ENCODE measurements around the gene ALDOA.
A peak's percentile ranks its signal among the peaks of the same experiment; 100 is the strongest.

The ALDOA gene

DNA sequence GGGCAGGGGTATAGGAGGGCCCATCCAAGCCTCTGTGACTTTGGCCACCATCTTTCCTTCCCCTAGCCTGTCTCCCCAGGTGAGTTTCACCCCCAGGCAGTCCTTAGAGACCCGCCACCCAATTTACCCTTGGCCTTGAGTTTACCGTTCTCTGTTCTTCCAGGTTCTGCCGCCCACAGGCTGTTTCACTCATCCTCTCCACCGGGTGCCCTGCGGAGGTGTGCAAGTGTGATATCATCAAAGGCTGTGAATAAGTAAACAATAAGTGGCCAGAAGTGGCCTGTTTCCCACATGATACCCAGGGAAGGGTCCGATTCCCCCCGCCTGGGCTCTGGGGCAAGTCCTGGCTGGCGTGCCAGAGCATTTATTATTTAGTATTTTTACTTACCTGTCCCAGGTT is 19.4 kb upstream of the ALDOA start:
- DNase-seq = no peak

DNA sequence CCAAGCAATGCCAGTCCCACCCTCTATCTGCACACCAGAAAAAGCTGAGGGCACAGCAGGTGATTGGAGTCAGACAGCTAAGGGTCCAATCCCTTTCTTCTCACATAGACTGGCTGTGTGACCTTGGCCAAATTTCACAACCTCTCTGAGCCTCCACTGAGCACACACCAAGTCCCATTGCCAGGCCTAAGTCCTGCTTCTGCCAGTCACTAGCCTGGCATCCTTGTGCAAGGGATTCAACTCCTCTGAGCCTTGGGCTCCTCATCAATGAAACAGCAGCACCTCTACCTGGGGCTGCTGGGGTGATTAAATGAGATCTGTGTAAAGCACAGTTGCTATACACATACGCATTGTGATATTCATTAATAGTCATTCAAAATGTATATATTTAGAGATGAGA is 19.0 kb upstream of the ALDOA start:
- no peak for DNase-seq

DNA sequence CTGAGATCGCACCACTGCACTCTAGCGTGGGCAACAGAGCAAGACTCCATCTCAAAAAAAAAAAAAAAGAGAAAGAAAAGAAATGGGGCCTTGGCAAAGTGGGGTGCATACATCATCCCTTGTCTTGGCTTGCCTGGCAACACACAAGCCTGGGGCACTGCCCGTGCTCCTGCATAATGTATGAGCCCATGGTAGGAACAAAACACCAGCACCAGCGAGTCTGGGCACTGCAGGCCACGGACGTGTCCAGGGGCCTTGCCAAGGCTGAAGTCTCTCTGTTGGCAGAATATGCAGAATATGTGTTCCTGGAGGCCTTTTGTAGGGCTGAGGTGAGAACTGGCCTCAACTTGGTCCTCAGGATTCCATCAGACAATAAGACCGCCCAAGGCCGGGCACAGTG is 15.7 kb upstream of the ALDOA start:
- no peak for DNase-seq

DNA sequence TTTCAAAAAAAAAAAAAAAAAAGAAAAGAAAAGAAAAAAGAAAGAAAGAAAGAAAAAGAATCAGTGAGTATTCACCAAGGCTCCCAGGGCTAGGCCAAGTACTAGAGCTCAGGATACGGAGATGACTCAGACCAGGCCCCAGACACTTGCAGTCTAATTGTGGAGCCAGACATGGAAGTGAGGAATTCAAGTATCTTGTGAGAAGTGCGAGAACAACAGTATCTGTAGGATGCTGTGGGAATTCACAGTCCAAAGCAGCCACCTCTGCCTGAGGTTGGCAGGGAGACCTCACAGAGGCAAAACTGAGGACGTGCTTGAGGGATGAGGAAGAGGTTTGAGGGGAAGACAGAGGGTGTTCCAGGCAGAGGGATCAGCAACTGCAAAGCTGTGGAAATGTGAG is 14.0 kb upstream of the ALDOA start:
- DNase-seq = no peak

DNA sequence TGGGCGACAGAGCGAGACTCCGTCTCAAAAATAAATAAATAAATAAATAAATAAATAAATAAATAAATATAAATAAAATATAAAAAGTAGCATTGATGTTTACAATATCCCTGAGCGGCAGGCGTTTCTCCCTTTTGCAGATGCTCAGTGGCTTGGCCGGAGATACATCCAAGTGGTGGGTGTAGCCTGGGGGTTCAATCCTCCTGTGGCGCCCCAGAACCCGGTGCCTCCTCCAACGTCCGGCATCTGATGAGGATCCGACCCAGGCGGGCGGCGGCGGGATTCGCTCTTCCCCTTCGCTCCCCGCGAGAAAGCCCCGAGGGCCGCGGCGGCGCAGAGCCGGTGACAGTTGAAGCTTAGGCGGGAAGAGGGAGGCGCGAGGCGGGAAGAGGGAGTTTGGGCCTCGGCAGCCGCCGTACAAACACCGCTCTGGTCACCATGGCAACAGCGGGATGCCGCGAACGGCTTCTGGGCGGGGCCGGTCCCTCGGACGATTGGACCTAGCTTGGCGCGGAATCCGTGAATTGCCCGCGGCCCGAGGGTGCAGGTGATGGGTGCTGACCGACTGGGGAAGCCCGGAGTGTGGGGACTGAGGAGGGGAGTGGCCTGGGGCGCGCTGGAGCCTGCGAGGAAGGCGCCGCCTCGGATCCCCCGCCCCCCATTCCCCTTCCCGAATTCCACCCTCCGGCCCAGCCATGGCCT is 12.7 kb upstream of the ALDOA start:
- DNase-seq = peak; percentile 81

DNA sequence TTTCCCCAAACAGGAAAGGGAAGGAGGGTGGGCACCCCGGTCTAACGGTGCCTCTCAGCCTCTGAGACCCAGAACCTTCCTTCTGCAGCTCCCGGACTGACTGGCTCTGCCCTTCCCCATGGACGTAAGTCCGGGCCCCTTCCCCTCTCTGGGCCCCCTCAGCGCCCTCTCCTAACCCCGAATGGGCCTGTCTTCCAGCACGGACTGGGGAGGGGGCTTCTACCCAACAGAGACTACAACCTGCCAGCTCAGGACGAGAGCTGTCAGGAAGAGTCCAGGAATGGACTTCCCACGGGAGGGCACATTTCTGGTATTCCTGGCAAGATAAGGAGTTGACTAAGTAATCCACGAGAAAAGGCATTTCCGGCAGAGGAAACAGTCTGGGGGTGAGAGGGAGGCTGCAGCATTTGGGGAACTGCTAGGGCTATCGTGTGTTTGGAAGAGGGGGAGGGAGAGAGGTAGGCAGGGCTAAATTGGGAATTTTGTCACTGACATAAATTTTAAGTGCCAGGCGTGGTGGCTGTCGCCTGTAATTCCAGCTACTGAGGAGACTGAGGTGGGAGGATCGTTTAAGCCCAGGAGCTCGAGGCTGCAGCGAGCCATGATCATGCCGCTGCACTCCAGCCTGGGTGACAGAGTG is 12.1 kb upstream of the ALDOA start:
- DNase-seq = no peak

DNA sequence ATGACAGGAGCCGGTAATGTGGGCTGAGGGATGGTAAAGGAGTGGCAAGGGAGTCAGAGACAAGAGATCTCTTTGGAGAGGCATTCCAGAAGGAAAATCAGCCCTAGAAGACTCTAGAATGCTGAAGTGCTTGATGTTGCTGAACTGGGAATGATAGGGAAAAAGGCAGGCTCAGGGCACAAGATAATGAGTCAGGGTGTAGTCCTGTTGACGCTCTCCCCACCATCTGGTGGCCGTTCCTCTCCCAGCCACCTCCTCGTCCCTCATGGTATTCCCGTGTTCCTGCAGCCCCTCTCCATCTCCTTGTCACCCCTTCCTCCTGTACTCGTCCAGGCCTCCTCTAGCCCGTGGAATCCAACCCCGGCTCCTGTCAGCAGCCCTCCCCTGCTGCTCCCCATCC is 11.1 kb upstream of the ALDOA start:
- DNase-seq = no peak

DNA sequence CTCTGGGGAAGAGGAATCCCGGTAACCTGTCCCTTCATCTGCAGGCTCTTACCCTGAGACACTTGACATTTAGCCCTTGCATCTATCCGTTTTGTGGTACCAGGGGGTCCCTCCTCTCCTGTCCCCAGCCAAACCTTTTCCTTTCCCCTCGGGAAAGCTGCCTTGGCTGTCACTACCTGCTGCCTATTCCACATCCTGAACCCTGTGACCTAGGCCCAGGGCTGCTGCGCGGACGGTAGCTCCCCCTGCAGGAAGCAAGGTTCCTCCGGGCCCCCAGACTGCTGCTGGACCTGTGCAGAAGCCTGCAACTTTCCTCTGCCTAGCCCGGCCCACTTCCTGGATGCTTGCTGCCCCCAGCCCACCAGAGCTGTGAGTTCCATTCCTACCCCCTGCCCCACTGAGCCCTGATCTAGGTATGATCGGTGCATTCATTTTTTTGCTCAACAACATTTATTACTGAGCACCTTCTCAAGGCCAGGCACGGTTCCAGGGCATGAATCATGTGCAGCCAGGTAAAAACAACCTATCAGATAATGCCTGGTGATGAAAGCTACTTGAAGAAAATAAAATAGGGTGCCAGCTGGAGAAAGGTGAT is 10.5 kb upstream of the ALDOA start:
- no peak for DNase-seq

DNA sequence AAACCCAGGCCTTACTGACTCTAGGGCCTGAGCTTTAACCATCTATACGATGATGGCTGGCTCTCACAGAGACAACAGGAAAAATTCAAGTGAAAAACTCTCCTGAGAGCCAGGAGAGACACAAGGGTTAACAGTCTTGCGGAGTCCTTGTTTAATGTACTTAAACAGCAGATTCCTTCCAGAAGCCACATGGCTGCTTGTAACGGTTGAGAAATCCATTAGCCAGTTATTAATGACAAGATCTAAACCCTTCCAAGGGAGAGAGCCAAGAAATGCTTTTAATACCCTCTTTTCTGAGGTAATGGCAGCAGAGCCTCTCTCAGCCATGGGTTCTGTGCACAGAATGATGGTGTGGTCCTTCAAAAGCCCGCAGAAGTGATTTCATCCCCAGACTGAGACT is 5.2 kb upstream of the ALDOA start:
- DNase-seq = no peak

DNA sequence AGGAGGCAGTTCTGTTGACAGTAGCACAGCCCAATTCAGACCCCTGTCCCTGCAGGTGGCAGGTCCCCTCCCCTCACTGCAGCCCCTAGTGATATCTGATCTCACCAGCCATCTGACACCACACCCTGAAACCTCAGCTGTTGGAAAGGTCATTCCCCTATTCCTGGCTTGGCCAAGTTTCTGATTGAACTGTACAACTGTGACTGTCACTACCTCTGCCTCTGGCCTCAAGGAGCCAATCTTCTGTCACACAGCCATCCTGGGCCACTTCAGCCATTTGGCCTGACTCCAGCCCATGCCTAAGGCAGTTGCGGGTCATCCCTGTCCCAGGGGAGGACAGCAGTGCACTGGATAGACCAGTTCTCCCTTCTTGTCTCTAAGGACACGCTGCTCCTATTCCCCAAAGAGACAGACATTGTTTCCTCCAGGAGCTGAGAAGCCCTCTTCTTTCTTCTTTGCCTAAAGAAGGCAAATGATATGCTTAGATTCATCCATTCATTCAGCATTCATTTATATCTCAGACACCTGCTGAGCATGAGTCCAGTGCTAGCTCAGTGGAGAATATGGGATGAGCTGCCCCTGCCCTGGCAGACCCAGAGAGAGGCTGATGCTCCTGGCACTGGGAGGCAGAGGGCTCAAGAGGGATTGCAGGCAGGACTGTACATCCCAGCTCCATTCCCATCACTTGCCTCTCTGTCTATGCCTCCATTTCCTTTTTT is 4.6 kb upstream of the ALDOA start:
- DNase-seq = no peak

DNA sequence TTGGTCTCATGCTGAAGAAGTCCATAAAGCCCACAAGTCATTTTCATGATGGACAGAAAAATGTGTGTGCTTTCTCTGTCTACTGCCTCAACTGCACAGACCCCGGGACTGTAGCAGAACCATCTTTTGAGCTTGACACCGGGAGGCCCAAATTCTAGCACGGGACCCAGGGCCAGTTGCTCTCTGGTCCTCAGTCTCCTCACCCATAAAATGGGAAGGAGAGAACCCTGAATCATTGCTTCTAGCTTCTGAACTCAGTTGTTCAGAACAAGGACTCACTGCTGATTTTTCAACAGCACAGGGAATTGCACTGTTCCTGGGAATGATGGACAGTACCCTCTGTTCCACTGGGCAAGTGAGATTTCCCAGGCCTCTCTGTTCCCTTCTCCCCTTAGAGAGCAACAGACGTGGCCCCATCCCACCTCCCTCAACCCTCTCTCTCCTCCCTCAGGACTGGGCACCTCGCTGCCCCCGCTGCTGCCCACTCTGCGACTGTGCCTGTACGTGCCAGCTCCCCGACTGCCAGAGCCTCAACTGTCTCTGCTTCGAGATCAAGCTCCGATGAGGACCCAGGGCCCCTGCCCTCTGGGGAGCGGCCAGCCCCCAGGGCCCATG is 2.2 kb upstream of the ALDOA start:
- no peak for DNase-seq

DNA sequence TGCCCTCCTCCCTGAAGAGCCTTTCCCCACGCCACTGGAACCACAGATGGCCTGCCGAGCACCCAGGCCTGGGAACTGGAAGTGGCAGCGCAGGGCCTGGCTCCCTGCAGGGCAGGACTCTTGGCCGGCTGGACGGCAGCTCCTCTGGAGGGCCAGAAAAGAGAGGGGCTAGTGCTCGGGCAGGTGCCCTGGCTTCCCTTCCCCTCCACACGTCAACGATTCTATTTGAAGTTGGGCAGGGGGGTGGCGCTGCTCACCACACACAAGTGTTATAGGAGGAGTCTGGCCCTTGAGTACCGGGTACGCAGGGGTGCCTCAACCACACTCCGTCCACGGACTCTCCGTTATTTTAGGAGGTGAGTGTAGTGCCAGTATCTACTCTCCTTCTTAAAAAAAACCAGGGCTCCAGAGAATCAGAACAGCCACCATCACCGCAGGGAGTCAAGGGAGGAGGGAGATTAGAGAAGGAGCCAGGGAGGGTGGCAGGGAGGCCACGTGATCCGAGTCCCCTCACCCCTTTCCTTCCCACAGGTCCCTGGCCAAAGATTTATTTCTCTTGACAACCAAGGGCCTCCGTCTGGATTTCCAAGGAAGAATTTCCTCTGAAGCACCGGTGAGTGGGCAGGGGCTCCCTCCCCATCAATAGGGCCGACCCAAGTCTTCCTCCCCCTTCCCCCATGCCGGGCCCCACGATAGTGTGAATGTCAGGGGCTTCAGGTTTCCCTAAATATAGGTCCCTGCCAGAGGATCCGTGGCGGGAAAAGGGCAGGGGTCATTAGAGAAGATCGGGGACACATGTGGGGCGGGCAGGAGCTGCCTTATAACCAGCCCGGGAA is 1.4 kb upstream of the ALDOA start:
- DNase-seq = peak; percentile 72

DNA sequence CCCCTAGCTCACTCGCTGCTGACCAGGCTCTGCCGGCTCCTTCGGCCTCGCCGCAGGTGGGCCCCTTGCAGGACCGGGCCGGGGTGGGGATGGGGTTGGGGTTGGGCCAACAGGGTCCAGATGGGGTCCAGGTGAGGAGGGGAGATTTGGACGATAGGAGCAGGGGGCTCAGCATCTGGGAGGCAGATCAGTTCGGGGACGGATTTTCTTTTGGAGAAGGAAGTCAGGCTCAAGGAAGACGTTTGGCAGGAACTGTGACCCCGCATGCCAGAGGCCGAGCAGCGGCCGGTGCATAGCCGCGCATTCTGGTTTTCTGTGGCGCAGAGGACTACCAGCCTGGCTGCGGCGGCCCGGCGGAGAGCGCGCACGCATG is 845 bp upstream of the ALDOA start:
- DNase-seq = no peak

DNA sequence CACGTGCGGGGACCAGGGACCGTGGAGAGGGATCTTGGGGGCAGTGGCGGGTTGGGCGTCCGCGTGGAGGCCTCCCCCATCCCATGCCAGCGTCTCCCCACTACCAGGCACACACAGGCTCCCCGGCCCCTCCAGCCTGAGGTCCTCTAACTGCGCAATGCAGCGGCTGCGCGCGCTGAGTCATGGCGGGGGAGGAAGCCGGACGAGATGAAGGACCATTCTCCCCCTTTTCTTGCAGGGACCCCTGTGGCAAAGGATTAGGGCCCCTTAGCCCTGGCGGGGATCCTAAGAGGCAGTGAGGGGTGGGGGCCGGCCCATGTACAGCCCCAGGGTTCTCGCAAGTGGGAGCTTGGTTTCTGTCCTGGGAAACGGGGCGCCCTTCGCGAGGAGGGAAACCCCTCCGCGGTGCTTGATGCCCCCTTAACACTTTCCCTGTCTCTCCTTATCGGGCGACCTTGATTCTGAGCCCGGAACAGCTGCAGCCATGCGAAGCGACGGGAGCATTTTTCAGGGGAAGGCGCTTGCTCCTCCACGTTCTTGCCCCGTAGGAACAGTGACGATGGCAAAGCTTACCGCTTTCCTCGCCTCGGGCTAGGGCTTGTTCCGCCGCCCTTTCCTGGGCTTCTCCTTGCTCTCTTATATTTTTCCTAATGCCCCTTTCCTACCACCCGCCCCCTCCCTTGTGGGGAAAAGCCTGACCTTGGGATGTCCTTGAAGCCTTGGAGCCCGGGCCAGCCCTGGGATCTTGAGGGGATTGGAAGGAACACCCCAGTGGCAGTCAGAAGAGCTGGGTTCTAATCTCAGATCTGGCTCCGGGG is 592 bp downstream of the ALDOA start:
- DNase-seq = no peak

DNA sequence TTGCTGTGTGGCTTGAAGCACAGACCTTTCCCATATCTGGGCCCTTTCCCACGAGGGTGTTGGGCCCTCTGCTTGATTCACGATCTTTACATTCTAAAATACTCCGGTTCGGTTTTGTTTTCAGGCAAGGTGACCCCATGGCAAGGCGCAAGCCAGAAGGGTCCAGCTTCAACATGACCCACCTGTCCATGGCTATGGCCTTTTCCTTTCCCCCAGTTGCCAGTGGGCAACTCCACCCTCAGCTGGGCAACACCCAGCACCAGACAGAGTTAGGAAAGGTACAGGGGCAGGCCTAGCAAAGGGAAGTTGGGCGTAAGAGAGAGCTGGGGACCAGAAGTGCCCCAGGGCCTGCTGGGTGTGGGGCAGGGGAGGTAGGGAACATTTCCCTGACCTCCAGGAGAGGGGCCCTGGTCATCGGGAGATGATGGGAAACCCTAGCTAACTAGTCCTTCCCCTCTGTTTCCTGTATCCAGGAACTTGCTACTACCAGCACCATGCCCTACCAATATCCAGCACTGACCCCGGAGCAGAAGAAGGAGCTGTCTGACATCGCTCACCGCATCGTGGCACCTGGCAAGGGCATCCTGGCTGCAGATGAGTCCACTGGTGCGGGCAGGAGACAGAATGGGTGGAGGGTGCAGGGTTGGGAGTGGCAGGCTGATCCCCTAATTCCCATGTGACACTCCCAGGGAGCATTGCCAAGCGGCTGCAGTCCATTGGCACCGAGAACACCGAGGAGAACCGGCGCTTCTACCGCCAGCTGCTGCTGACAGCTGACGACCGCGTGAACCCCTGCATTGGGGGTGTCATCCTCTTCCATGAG is 1.4 kb downstream of the ALDOA start:
- no peak for DNase-seq

DNA sequence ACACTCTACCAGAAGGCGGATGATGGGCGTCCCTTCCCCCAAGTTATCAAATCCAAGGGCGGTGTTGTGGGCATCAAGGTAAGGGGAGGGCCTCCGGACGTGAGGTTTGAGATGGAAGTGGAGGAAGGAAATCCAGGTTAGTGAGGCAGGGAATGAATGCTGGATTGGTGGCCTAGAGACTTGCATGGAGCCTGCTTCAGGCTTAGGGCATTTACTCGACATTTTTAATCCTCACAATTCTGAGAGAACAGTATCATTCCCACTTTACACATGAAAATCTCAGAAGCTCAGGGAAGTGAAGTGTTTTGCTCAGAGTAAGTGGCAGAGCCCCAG is 2.0 kb downstream of the ALDOA start:
- DNase-seq = no peak

DNA sequence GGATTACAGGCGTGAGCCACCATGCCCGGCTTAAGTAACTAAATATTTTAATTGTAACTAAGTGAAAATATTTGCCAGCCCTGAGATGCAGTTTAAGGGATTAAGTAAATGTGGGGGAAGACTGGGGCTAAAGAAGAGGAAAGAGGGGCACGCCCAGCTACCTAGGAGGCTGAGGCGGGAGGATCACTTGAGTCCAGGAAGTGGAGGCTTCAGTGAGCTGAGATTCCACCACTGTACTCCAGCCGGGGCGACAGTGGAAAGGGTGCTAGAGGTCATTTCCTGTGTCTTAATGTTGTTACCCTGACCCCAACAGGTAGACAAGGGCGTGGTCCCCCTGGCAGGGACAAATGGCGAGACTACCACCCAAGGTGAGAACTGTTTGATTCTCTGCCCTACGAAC is 2.8 kb downstream of the ALDOA start:
- DNase-seq = no peak

DNA sequence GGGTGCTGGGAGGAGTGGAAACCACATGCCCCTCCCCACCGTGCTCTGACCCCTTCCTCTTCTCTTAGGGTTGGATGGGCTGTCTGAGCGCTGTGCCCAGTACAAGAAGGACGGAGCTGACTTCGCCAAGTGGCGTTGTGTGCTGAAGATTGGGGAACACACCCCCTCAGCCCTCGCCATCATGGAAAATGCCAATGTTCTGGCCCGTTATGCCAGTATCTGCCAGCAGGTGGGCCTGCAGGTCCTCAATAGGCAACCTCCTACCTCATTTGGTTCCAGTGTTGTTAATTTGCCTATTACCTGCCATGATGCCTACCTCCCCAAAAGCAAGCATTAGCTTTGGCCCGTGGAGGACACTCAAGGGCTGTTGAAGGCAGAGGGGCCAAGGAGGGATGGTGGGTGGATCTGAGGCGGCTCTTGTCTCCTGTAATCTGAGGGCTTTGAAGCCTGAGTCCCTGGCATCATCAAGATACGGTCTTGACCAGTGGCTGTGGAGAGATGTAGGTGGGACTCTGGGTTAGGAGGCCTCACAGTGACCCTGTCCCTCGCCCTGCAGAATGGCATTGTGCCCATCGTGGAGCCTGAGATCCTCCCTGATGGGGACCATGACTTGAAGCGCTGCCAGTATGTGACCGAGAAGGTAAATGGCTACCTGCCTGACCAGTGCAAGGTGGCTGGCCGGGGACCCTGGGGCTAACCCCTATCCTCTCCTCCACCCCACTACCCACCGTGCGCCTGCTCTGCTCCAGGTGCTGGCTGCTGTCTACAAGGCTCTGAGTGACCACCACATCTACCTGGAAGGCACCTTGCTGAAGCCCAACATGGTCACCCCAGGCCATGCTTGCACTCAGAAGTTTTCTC is 3.4 kb downstream of the ALDOA start:
- no peak for DNase-seq

DNA sequence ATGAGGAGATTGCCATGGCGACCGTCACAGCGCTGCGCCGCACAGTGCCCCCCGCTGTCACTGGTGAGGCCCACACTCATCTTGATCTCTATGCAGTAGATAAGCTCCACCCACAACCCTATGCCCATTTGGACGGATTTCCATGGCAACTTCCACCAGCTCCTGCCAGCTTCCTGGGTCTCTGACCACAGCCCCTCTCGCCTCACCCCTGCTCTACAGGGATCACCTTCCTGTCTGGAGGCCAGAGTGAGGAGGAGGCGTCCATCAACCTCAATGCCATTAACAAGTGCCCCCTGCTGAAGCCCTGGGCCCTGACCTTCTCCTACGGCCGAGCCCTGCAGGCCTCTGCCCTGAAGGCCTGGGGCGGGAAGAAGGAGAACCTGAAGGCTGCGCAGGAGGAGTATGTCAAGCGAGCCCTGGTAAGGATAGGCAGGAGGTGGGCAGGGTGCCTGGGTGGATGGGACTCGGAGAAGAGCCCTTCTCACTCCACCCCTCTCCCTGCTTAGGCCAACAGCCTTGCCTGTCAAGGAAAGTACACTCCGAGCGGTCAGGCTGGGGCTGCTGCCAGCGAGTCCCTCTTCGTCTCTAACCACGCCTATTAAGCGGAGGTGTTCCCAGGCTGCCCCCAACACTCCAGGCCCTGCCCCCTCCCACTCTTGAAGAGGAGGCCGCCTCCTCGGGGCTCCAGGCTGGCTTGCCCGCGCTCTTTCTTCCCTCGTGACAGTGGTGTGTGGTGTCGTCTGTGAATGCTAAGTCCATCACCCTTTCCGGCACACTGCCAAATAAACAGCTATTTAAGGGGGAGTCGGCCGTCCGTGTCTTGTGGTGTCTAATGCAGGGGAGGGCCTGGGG is 4.3 kb downstream of the ALDOA start:
- no peak for DNase-seq

Data from DMS153 (cell line).